Measurements from ENCODE around the gene EIF2A. TPM values are rescaled to one million over a fixed set of nuclear protein-coding genes. Genes with fewer than 3 reads are reported as not detected.
A peak's percentile ranks its signal among the peaks of the same experiment; 100 is the strongest.

Gene EIF2A
- polyA plus RNA-seq, 1 donor, result 134 TPM

DNA sequence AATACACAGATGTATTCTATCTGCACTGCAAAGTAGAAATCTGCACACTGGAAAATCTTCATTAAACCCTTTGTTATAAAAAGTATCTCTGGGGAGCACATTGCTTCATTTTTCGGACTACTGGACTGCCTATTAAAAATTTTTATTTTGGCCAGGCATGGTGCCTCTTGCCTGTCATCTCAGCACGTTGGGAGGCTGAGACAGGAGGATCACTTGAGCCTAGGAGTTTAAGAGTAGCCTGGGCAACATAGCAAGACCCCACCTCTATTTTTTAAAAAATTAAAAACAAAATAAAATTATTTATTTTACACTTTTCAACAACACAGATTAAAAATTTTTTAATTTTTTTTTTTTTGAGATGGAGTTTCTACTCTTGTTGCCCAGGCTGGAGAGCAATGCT is 6.3 kb upstream of the EIF2A start:
- Histone ChIP-seq H3K4me3 (ENCODE audit: low read length) (no peak overlapping the region), H3K4me1 (ENCODE audit: control insufficient read depth, insufficient read depth, low read length) (no peaks in the 10 kb centered on the region), H3K27ac (ENCODE audit: low read length) (no peak overlapping the region), H3K36me3 (ENCODE audit: control insufficient read depth, insufficient read depth, low read length) (peaks cover 7% of the 10 kb centered on the region), H3K9me3 (ENCODE audit: control insufficient read depth, low read depth, low read length) (no peaks in the 10 kb centered on the region), H3K27me3 (ENCODE audit: control insufficient read depth, insufficient read depth, low read length) (no peaks in the 10 kb centered on the region)
- DNase-seq, result no peak
- no CpG with 5 or more reads among the region's 2 CpGs for WGBS (ENCODE audit: insufficient coverage, low lambda C conversion rate)

DNA sequence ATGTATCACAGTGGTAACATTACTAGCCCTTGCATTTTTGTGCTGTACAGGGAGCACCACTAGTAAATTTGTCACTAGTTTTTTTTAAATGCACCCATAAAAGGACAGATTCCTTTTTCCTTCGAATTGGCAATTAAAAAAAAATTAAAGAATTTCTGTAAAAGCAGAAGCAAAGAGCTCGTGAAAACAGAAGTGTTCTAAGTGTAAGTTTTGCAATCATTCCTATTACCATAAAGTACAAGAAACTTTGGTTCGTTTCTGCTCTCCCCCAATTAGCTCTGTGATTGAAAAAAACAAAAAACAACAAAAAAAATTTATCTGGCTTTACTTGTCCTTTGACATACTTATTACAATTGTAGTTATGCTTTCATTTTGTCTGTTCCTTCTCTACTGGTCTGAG is 5.6 kb upstream of the EIF2A start:
- WGBS (ENCODE audit: insufficient coverage, low lambda C conversion rate), result 93% methylated on average over 3 of the region's 3 CpGs
- Histone ChIP-seq H3K27ac (ENCODE audit: low read length) (no peak overlapping the region), H3K36me3 (ENCODE audit: control insufficient read depth, insufficient read depth, low read length) (peaks cover 7% of the 10 kb centered on the region), H3K4me3 (ENCODE audit: low read length) (no peak overlapping the region), H3K27me3 (ENCODE audit: control insufficient read depth, insufficient read depth, low read length) (no peaks in the 10 kb centered on the region), H3K9me3 (ENCODE audit: control insufficient read depth, low read depth, low read length) (peaks cover 4% of the 10 kb centered on the region), H3K4me1 (ENCODE audit: control insufficient read depth, insufficient read depth, low read length) (no peaks in the 10 kb centered on the region)
- no peak for DNase-seq

DNA sequence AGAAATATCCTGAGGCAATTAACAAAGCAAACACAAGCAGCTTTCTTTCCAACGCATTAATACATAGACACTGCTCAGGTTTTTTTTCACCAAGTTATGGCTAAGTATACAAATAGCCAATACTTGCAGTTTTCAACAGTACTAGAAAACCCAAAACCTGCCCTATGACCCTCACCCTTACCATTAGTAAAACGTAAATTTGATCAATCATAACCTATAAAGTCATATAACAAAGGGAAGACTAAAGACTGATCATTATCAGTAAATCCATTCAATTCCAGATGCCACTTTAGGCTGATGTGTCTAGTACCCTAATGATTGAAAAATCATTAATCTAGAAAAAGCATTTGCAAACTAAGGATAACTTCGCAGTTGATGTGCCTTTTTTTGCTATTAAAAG is 3.5 kb upstream of the EIF2A start:
- DNase-seq, result no peak
- H3K4me3 ChIP-seq (ENCODE audit: low read length), result no peak overlapping the region
- no peak overlapping the region for H3K27ac ChIP-seq (ENCODE audit: low read length)
- H3K4me1 ChIP-seq (ENCODE audit: control insufficient read depth, insufficient read depth, low read length), result peaks cover 6% of the 10 kb centered on the region
- H3K9me3 ChIP-seq (ENCODE audit: control insufficient read depth, low read depth, low read length), result peaks cover 4% of the 10 kb centered on the region
- peaks cover 7% of the 10 kb centered on the region for H3K36me3 ChIP-seq (ENCODE audit: control insufficient read depth, insufficient read depth, low read length)
- H3K27me3 ChIP-seq (ENCODE audit: control insufficient read depth, insufficient read depth, low read length), result no peaks in the 10 kb centered on the region
- WGBS (ENCODE audit: insufficient coverage, low lambda C conversion rate), result 94% methylated on average over 3 of the region's 3 CpGs

DNA sequence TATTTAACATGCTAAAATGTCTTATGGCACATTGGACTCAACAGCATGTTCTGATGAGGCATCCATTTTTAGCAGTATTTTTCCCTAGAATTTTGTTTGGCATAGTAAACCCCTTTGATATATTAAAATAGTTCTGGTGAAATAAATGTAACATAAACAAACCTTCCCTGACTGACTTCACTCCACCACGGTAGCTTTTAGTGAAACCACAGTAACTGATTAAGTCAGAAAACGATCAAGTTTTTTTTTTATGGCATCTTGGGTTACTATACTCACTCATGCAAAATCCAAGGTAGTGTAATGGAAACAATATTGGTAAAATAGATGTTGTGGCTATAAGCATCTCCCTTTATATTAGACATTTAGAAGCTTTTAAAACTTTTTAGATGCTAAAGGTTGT is 3.1 kb upstream of the EIF2A start:
- no peak for DNase-seq
- Histone ChIP-seq H3K4me1 (ENCODE audit: control insufficient read depth, insufficient read depth, low read length) (peaks cover 6% of the 10 kb centered on the region), H3K4me3 (ENCODE audit: low read length) (no peak overlapping the region), H3K36me3 (ENCODE audit: control insufficient read depth, insufficient read depth, low read length) (peaks cover 7% of the 10 kb centered on the region), H3K27ac (ENCODE audit: low read length) (no peak overlapping the region), H3K27me3 (ENCODE audit: control insufficient read depth, insufficient read depth, low read length) (no peaks in the 10 kb centered on the region), H3K9me3 (ENCODE audit: control insufficient read depth, low read depth, low read length) (peaks cover 4% of the 10 kb centered on the region)
- no CpG with 5 or more reads among the region's 2 CpGs for WGBS (ENCODE audit: insufficient coverage, low lambda C conversion rate)

DNA sequence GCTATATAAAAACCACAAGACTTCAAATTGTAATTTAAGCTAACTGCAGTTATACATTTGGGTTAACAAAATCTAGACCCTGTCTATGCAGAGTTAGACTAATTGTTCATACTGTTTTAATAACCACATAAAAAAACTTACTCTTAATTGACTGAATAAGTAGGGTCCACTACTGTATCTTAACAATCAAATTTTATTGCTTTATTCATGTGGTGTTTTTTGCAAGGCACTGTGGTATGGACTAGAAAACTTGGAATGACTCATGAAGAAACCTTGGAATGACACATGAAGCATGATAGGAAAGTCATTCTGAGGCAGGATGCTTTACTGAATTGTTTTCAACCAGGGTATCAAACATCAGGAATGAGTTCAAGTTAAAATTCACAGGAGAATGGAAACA is 2.5 kb upstream of the EIF2A start:
- H3K4me3 ChIP-seq (ENCODE audit: low read length), result no peak overlapping the region
- peaks cover 4% of the 10 kb centered on the region for H3K9me3 ChIP-seq (ENCODE audit: control insufficient read depth, low read depth, low read length)
- peaks cover 6% of the 10 kb centered on the region for H3K4me1 ChIP-seq (ENCODE audit: control insufficient read depth, insufficient read depth, low read length)
- peak in 1 of 2 donors; percentile 39 for DNase-seq
- no peak overlapping the region for H3K27ac ChIP-seq (ENCODE audit: low read length)
- H3K27me3 ChIP-seq (ENCODE audit: control insufficient read depth, insufficient read depth, low read length), result no peaks in the 10 kb centered on the region
- H3K36me3 ChIP-seq (ENCODE audit: control insufficient read depth, insufficient read depth, low read length), result peaks cover 7% of the 10 kb centered on the region

DNA sequence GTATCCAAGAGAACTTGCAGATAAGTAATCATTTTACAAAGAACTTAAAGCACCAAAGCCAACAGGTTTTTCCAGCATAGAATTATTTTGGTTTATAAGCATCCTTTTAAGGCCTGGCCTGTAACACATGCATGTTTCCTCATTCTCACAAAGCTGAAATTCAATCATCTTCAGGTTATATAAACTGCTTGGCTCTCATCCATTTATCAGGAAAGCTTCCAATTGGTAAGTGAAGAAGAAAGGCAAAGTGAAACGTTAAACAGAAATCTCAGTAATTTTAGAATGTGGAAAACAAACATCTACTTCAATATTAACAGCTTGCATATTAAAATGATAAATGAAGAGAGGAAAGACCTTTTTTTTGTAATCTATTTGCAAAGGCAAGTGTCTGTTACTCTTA is 1.9 kb upstream of the EIF2A start:
- peak in 1 of 2 donors; percentile 15 for DNase-seq
- Histone ChIP-seq H3K4me3 (ENCODE audit: low read length) (peak overlapping the region; percentile 98), H3K9me3 (ENCODE audit: control insufficient read depth, low read depth, low read length) (peaks cover 4% of the 10 kb centered on the region), H3K27ac (ENCODE audit: low read length) (peak overlapping the region; percentile 99), H3K27me3 (ENCODE audit: control insufficient read depth, insufficient read depth, low read length) (no peaks in the 10 kb centered on the region), H3K4me1 (ENCODE audit: control insufficient read depth, insufficient read depth, low read length) (peaks cover 6% of the 10 kb centered on the region), H3K36me3 (ENCODE audit: control insufficient read depth, insufficient read depth, low read length) (peaks cover 7% of the 10 kb centered on the region)
- WGBS (ENCODE audit: insufficient coverage, low lambda C conversion rate), result no CpG with 5 or more reads among the region's 1 CpG

DNA sequence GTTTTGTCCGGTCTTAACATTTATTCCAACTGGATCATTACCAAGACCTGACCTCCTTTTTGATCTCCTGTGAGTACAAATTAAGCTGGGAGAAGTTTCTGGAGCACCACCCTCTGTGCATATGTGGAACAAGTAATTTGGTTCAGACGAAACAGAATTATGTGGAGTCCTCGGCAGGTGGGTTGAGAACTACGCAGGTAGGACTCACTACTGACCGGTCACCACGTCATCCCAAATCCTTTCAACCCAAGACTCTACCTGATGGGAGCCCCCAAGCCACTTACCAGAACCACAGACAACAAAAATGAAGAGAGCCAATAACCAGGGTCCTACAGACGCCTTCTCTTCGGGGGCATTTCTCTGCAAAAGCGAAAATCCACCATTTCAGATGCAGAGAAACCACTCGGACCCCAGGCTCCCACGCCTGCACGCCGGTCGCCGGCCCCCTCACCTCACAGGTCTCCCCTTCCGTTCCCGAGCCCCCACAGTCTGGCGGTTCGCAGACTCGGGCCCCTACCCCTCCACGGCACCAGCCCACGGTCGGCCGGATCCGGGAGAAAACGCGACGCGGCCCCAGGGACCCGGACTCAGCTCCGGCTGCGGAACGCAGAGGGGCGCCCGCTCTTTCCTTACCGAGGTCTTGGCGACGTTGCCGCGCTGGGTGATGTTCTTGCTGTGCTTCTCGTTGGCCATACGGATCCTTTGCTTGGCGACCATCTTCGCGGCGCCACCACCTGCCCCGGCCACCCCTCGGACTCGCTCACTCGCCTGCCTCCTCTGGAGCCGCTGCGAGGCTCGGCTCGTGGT is 965 bp upstream of the EIF2A start:
- Histone ChIP-seq H3K4me1 (ENCODE audit: control insufficient read depth, insufficient read depth, low read length) (peaks cover 6% of the 10 kb centered on the region), H3K27ac (ENCODE audit: low read length) (peak overlapping the region; percentile 99), H3K9me3 (ENCODE audit: control insufficient read depth, low read depth, low read length) (peaks cover 4% of the 10 kb centered on the region), H3K4me3 (ENCODE audit: low read length) (peak overlapping the region; percentile 98), H3K27me3 (ENCODE audit: control insufficient read depth, insufficient read depth, low read length) (no peaks in the 10 kb centered on the region), H3K36me3 (ENCODE audit: control insufficient read depth, insufficient read depth, low read length) (peaks cover 9% of the 10 kb centered on the region)
- no CpG with 5 or more reads among the region's 54 CpGs for WGBS (ENCODE audit: insufficient coverage, low lambda C conversion rate)
- DNase-seq, result peak; percentile 39 to 57

DNA sequence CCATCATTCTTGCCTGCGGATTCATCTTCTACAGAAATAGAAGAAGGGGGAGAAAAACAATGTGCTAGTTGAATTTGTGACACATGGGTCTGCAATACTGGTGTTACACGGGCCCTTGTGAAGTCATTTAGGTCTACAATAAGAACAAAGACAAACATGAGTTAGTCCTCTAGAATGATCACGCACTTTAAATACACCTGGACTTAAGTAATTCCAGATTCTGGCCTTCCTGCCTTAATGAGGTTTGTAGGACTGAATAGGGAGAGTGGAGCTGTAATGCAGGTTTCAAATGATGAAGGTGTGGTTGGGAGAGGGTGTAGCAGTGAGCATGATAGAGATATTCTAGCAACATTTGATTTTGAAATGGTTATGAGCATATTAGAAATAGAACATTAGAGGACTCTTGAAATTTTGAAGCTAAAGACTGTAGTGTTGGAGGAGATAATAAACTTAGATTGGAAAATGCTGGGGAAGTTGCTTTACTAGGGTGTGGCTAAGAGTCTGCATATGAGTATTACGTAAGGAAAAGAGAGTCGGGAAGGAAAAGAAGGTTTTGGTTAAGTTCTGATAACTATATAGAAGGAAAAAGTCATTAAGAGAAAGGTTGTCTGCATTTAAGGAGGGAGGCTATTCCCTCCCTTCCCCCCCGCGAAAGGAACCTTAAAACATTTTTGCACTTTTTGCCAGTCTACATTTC is 606 bp downstream of the EIF2A start:
- Histone ChIP-seq H3K27ac (ENCODE audit: low read length) (peak overlapping the region; percentile 99), H3K4me1 (ENCODE audit: control insufficient read depth, insufficient read depth, low read length) (peaks cover 6% of the 10 kb centered on the region), H3K36me3 (ENCODE audit: control insufficient read depth, insufficient read depth, low read length) (peaks cover 10% of the 10 kb centered on the region), H3K27me3 (ENCODE audit: control insufficient read depth, insufficient read depth, low read length) (no peaks in the 10 kb centered on the region), H3K4me3 (ENCODE audit: low read length) (peak overlapping the region; percentile 98), H3K9me3 (ENCODE audit: control insufficient read depth, low read depth, low read length) (peaks cover 4% of the 10 kb centered on the region)
- peak; percentile 9 to 58 for DNase-seq
- WGBS (ENCODE audit: insufficient coverage, low lambda C conversion rate), result 0% methylated on average over 1 of the region's 7 CpGs

DNA sequence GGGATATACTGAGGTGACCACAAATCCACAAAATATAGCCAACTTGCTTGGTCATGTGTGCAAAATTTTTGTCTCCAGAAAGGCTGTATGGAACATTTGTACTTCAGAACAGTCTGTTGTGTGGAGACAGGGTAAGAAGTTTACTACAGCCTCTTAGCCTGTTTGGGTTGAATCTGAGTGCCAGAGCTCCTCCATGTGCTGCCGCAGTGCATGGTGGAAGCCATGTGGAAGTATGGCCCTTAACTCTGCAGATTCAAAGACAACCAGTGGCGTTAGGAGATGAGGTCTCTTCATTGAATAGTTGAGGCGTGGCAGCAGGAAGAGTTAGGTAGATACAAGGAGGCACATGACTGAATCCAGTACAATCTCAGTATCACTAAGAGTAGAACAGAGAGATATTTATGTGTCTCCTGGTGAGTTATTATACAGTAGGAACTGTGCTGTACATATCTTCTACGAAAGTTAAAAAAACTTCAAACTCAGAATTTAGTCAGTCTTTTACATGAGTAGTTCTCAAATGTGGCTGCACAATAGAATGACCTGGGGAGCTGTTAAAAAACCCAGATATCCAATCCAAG is 9.4 kb downstream of the EIF2A start:
- H3K36me3 ChIP-seq (ENCODE audit: control insufficient read depth, insufficient read depth, low read length), result peaks cover 29% of the 10 kb centered on the region
- no peaks in the 10 kb centered on the region for H3K9me3 ChIP-seq (ENCODE audit: control insufficient read depth, low read depth, low read length)
- no peaks in the 10 kb centered on the region for H3K27me3 ChIP-seq (ENCODE audit: control insufficient read depth, insufficient read depth, low read length)
- no peak for DNase-seq
- H3K27ac ChIP-seq (ENCODE audit: low read length), result no peak overlapping the region
- WGBS (ENCODE audit: insufficient coverage, low lambda C conversion rate), result 90% methylated on average over 2 of the region's 4 CpGs
- no peak overlapping the region for H3K4me3 ChIP-seq (ENCODE audit: low read length)
- H3K4me1 ChIP-seq (ENCODE audit: control insufficient read depth, insufficient read depth, low read length), result no peaks in the 10 kb centered on the region

DNA sequence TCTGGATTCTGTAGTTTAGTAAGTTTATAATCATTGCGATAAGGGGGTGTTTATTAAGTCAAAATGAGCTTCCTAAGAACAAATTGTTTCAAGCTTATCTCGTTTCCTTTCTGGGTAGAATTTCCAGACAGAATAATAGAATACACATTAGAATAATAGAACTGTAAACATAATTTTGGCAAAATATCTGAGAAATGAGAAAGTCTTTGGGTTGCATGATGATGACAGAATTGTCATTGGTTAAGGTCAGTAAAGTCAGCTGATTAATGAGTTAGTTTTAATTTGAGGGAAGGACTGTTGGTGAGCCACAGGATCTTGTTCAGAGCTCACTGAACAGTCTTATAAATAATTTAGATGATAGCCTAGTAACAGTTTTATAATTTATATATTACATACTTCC is 10.2 kb downstream of the EIF2A start:
- Histone ChIP-seq H3K27me3 (ENCODE audit: control insufficient read depth, insufficient read depth, low read length) (no peaks in the 10 kb centered on the region), H3K4me1 (ENCODE audit: control insufficient read depth, insufficient read depth, low read length) (no peaks in the 10 kb centered on the region), H3K27ac (ENCODE audit: low read length) (no peak overlapping the region), H3K4me3 (ENCODE audit: low read length) (no peak overlapping the region), H3K9me3 (ENCODE audit: control insufficient read depth, low read depth, low read length) (no peaks in the 10 kb centered on the region), H3K36me3 (ENCODE audit: control insufficient read depth, insufficient read depth, low read length) (peaks cover 29% of the 10 kb centered on the region)
- DNase-seq, result no peak
- no CpG with 5 or more reads among the region's 2 CpGs for WGBS (ENCODE audit: insufficient coverage, low lambda C conversion rate)
